Right atrium auricular region (tissue), 2 donors: ENCODE data around the gene IGF1. TPM values are rescaled to one million over a fixed set of nuclear protein-coding genes. Genes with fewer than 3 reads are reported as not detected.

Experiments
- DNase-seq: peaks from one replicate; pipeline ENCODE4 v3.0.0-alpha.2; 2019; ENCODE audit warnings: low spot score
- H3K27ac ChIP-seq, 2 donors: fragments of 200-600 bp; sonication (generic); 1 replicate in 1 of 2; 2 replicates in 1 of 2; pipeline ENCODE4 v1.5.1; 2016 to 2019
- H3K27me3 ChIP-seq, 2 donors: fragments of 200-600 bp; sonication (generic); one replicate each; pipeline versions ENCODE4 v1.5.1 to v1.6.0; 2017 to 2019
- H3K36me3 ChIP-seq: fragments of 200-600 bp; sonication (generic); one replicate; pipeline ENCODE4 v1.5.1; 2016
- H3K4me1 ChIP-seq, 2 donors: fragments of 200-600 bp; sonication (generic); one replicate each; pipeline versions ENCODE4 v1.5.1 to v1.6.0; 2017 to 2019
- H3K4me3 ChIP-seq, 2 donors: fragments of 200-600 bp; sonication (generic); 1 replicate in 1 of 2; 2 replicates in 1 of 2; pipeline ENCODE4 v1.5.1; 2017 to 2019; ENCODE audit warnings: mild to moderate bottlenecking in 1 of 2, moderate library complexity in 1 of 2
- H3K9me3 ChIP-seq, 2 donors: fragments of 200-600 bp; sonication (generic); one replicate each; pipeline ENCODE4 v1.5.1; 2019
- CTCF ChIP-seq, 2 donors: fragments of 200-600 bp; sonication (generic); IDR thresholded peaks; one replicate each; pipeline ENCODE4 v1.5.1; 2019; ENCODE audit warnings: antibody characterized with exemption in 2 of 2
- total RNA-seq, 2 donors: library from RNA; depleted of rRNA; stranded (reverse); fragments of >200 nt; gene quantifications; one replicate each; pipeline ENCODE4 v1.1.0, GENCODE V29; 2016

IGF1 gene
- 10 to 100 TPM; 11.4 to 26.1 TPM for total RNA-seq

GRCh38 chr12:102480406-102480805 is at the start of gene IGF1:
Gene IGF1 (minus strand): TSS chr12:102480563. CDS start chr12:102480381, 182 bp downstream.
- no peaks in the 10 kb centered on the region for H3K36me3 ChIP-seq
- no peaks in the 10 kb centered on the region for H3K27me3 ChIP-seq
- no peaks in the 10 kb centered on the region for H3K9me3 ChIP-seq
- DNase-seq, result no peak
- TF ChIP-seq CTCF (IDR thresholded peaks at IDR 0.05), result peak in 1 of 2 donors; percentile 41
- H3K4me1 ChIP-seq, result peaks cover 0 to 32% of the 10 kb centered on the region in 2 donors
- H3K4me3 ChIP-seq, result peak within 1 kb of the TSS; percentile 25 to 45
- peak within 1 kb of the TSS; percentile 50 to 56 for H3K27ac ChIP-seq

GRCh38 chr12:102528111-102528510 is 47.7 kb upstream of the IGF1 start:
- H3K4me1 ChIP-seq, result no peaks in the 10 kb centered on the region
- TF ChIP-seq CTCF (IDR thresholded peaks at IDR 0.05), result no peak
- no peaks in the 10 kb centered on the region for H3K27me3 ChIP-seq
- H3K36me3 ChIP-seq, result no peaks in the 10 kb centered on the region
- H3K9me3 ChIP-seq, result no peaks in the 10 kb centered on the region
- no peak overlapping the region for H3K4me3 ChIP-seq
- H3K27ac ChIP-seq, result no peak overlapping the region
- DNase-seq, result no peak

- no peaks in the 10 kb centered on the region for H3K36me3 ChIP-seq
- no peak overlapping the region for H3K4me3 ChIP-seq
- no peak for DNase-seq
- H3K9me3 ChIP-seq, result no peaks in the 10 kb centered on the region
- TF ChIP-seq CTCF (IDR thresholded peaks at IDR 0.05), result no peak
- no peaks in the 10 kb centered on the region for H3K27me3 ChIP-seq
- H3K4me1 ChIP-seq, result no peaks in the 10 kb centered on the region
- H3K27ac ChIP-seq, result no peak overlapping the region
Observed at GRCh38 chr12:102527171-102527720, 46.9 kb upstream of the IGF1 start.

- no peaks in the 10 kb centered on the region for H3K9me3 ChIP-seq
- H3K4me3 ChIP-seq, result no peak overlapping the region
- H3K36me3 ChIP-seq, result no peaks in the 10 kb centered on the region
- H3K27me3 ChIP-seq, result no peaks in the 10 kb centered on the region
- TF ChIP-seq CTCF (IDR thresholded peaks at IDR 0.05), result no peak
- DNase-seq, result no peak
- H3K4me1 ChIP-seq, result no peaks in the 10 kb centered on the region
- H3K27ac ChIP-seq, result no peak overlapping the region
Observed at GRCh38 chr12:102526656-102527055, 46.3 kb upstream of the IGF1 start.

- DNase-seq, result no peak
- Histone ChIP-seq H3K4me3 (no peak overlapping the region), H3K36me3 (no peaks in the 10 kb centered on the region), H3K27ac (no peak overlapping the region), H3K9me3 (no peaks in the 10 kb centered on the region), H3K4me1 (no peaks in the 10 kb centered on the region), H3K27me3 (no peaks in the 10 kb centered on the region)
- TF ChIP-seq CTCF (IDR thresholded peaks at IDR 0.05), result no peak
Observed at GRCh38 chr12:102522768-102523167, 42.4 kb upstream of the IGF1 start.

- no peaks in the 10 kb centered on the region for H3K36me3 ChIP-seq
- TF ChIP-seq CTCF (IDR thresholded peaks at IDR 0.05), result no peak
- DNase-seq, result no peak
Observed at GRCh38 chr12:102521662-102522277, 41.4 kb upstream of the IGF1 start.

More at GRCh38 chr12:102521662-102522277, 41.4 kb upstream of the IGF1 start:
- H3K27ac ChIP-seq, result no peak overlapping the region
- no peaks in the 10 kb centered on the region for H3K4me1 ChIP-seq
- no peaks in the 10 kb centered on the region for H3K9me3 ChIP-seq
- H3K27me3 ChIP-seq, result no peaks in the 10 kb centered on the region
- H3K4me3 ChIP-seq, result no peak overlapping the region
